GM21526 (cell line): ENCODE results near the gene MCOLN3.

Source experiments
- ATAC-seq: cut with Tn5 transposase; IDR thresholded peaks from one replicate; pipeline ENCODE4 v1.9.1; 2021; ENCODE audit warnings: moderate library complexity; ENCODE audit not compliant: unreplicated experiment, low FRiP score

Gene MCOLN3

GRCh38 chr1:85048296-85049064, at the start of gene MCOLN3:
Gene MCOLN3 (minus strand): TSS chr1:85048500. CDS start chr1:85045360, 3,140 bp downstream.
- peak; percentile 67 for ATAC-seq

GRCh38 chr1:85093644-85094043, 45.3 kb upstream of the MCOLN3 start:
- no peak for ATAC-seq

- no peak for ATAC-seq
These were observed 43.5 kb upstream of the MCOLN3 start for GRCh38 chr1:85091671-85092280.

GRCh38 chr1:85090225-85090624, 41.9 kb upstream of the MCOLN3 start:
- no peak for ATAC-seq

GRCh38 chr1:85089203-85089602, 40.9 kb upstream of the MCOLN3 start:
- ATAC-seq, result no peak

GRCh38 chr1:85088408-85088784, 40.1 kb upstream of the MCOLN3 start:
- no peak for ATAC-seq

GRCh38 chr1:85087659-85088407, 39.5 kb upstream of the MCOLN3 start:
- ATAC-seq, result no peak

GRCh38 chr1:85085417-85085816, 37.1 kb upstream of the MCOLN3 start:
- ATAC-seq, result no peak

- no peak for ATAC-seq
These were observed 30.6 kb upstream of the MCOLN3 start for GRCh38 chr1:85078903-85079302.

- no peak for ATAC-seq
These were observed 26.2 kb upstream of the MCOLN3 start for GRCh38 chr1:85074365-85074964.

- ATAC-seq, result no peak
These were observed 22.7 kb upstream of the MCOLN3 start for GRCh38 chr1:85070972-85071492.

- no peak for ATAC-seq
These were observed 20.5 kb upstream of the MCOLN3 start for GRCh38 chr1:85068846-85069245.

GRCh38 chr1:85065550-85065949, 17.2 kb upstream of the MCOLN3 start:
- no peak for ATAC-seq

- no peak for ATAC-seq
These were observed 14.2 kb upstream of the MCOLN3 start for GRCh38 chr1:85062425-85063026.

GRCh38 chr1:85061711-85062424, 13.6 kb upstream of the MCOLN3 start:
- peak; percentile 100 for ATAC-seq

GRCh38 chr1:85060038-85060437, 11.7 kb upstream of the MCOLN3 start:
- ATAC-seq, result no peak

GRCh38 chr1:85059563-85059962, 11.3 kb upstream of the MCOLN3 start:
- no peak for ATAC-seq

GRCh38 chr1:85058786-85059185, 10.5 kb upstream of the MCOLN3 start:
- no peak for ATAC-seq

- ATAC-seq, result no peak
These were observed 10.0 kb upstream of the MCOLN3 start for GRCh38 chr1:85058311-85058710.

GRCh38 chr1:85054664-85055063, 6.4 kb upstream of the MCOLN3 start:
- no peak for ATAC-seq
